PC-9 (cell line): ENCODE measurements around the gene HLCS.

Experiments used
- CTCF ChIP-seq: fragments of 200-600 bp; sonication (generic); conservative IDR thresholded peaks from 2 replicates; pipeline ENCODE4 v1.6.1; 2017; ENCODE audit warnings: mixed run types, antibody characterized with exemption, mild to moderate bottlenecking, moderate library complexity
- EZH2 ChIP-seq: fragments of 200-600 bp; sonication (generic); IDR thresholded peaks from 2 replicates; pipeline ENCODE4 v1.8.0; 2017; ENCODE audit warnings: antibody characterized with exemption, low read depth

- no peak for TF ChIP-seq EZH2
- TF ChIP-seq CTCF, result no peak
Observed at GRCh38 chr21:36830100-36830499, 136.4 kb downstream of the HLCS start.
